Measurements from ENCODE around the gene ARHGEF16. TPM values are rescaled to one million over a fixed set of nuclear protein-coding genes. Genes with fewer than 3 reads are reported as not detected.
A peak's percentile ranks its signal among the peaks of the same experiment; 100 is the strongest.

The ARHGEF16 gene
- total RNA-seq, 1 donor from 2014 or later = 12.2 TPM

DNA sequence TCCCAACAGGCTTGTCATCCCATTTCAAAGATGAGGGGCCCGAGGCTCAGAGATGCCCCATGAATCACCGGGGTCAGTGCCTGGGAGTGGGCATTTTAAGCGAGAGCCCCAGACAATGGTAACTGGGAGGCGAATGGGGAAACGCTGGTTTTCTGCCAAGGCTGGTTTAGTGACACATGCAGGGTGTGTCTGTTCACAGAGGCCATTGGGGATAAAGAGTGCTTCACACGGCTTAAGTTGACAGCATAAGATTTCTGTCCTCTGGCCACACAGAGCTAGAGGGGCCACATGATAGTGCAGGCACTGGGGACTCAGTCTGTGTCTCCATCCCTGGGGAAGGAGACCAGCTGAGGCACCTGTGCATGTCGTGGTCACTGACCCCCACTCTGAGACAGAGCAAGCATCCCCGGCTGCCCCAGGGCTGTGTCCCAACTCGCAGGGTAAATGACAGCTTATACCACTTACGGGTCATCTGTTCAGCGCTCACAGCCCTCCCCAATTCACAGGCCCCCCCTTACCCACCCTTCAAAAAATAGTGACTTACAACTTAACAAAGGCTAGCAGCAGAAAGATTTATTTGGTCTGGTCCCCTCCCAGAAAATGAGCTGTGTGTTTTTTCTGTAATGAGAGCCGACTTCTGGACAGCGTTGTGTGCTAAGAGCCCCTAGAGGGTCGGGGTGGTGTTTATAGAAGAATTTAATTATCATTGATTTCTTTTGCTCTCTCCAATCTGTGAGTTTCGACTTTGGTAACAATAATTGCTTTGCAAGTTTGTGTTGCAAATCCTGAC, 34.9 kb upstream of the ARHGEF16 start:
- no peak for DNase-seq
- Histone ChIP-seq H3K27ac (no peak overlapping the region), H3K4me3 (no peak overlapping the region), H3K4me1 (no peaks in the 10 kb centered on the region), H3K27me3 (no peaks in the 10 kb centered on the region), H3K9me3 (peaks cover 5% of the 10 kb centered on the region), H3K36me3 (no peaks in the 10 kb centered on the region)
- intact Hi-C loops (cut with DNase I) = loop anchor here (10.0 kb wide), 1 partner anchor 345 kb away; no protein-coding TSS in a partner anchor
- TF ChIP-seq, protein P1, sequence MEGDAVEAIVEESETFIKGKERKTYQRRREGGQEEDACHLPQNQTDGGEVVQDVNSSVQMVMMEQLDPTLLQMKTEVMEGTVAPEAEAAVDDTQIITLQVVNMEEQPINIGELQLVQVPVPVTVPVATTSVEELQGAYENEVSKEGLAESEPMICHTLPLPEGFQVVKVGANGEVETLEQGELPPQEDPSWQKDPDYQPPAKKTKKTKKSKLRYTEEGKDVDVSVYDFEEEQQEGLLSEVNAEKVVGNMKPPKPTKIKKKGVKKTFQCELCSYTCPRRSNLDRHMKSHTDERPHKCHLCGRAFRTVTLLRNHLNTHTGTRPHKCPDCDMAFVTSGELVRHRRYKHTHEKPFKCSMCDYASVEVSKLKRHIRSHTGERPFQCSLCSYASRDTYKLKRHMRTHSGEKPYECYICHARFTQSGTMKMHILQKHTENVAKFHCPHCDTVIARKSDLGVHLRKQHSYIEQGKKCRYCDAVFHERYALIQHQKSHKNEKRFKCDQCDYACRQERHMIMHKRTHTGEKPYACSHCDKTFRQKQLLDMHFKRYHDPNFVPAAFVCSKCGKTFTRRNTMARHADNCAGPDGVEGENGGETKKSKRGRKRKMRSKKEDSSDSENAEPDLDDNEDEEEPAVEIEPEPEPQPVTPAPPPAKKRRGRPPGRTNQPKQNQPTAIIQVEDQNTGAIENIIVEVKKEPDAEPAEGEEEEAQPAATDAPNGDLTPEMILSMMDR (IDR thresholded peaks at IDR 0.05) = no peak
- ATAC-seq = no peak

- DNase-seq (no peak), ATAC-seq (no peak)
- peaks cover 5% of the 10 kb centered on the region for H3K9me3 ChIP-seq
- no peak overlapping the region for H3K4me3 ChIP-seq
- H3K27ac ChIP-seq = no peak overlapping the region
- intact Hi-C loops (cut with DNase I) = no loop called here
- TF ChIP-seq, protein P1 (IDR thresholded peaks at IDR 0.05) = no peak
- H3K36me3 ChIP-seq = no peaks in the 10 kb centered on the region
- H3K27me3 ChIP-seq = peaks cover 1% of the 10 kb centered on the region
- no peaks in the 10 kb centered on the region for H3K4me1 ChIP-seq
Measured at GRCh38 chr1:3420218-3420951, 34.1 kb upstream of the ARHGEF16 start.

DNA sequence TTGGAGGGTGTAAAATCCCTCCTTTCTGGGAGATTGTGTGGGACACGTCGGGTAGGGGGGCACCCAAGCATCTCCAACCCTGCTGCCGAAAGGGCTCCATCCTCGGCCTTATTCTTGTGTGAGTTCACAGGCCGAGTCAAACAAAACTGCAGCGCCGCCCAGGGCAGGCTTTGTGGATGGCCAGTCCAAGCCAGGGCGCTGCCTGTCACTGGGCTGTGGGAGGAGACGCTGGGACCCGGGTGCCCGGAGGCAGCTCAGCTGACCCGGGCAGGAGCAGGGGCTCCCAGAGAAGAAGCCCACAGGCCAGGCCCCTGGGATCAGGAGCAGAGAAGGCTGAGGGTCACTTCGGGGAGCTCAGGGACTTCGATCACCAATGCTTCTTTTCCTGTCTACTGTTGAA, 31.8 kb upstream of the ARHGEF16 start:
- no peak for ATAC-seq
- peaks cover 4% of the 10 kb centered on the region for H3K27me3 ChIP-seq
- TF ChIP-seq, protein P1 (IDR thresholded peaks at IDR 0.05) = no peak
- H3K27ac ChIP-seq = no peak overlapping the region
- H3K36me3 ChIP-seq = no peaks in the 10 kb centered on the region
- no peak overlapping the region for H3K4me3 ChIP-seq
- H3K9me3 ChIP-seq = no peaks in the 10 kb centered on the region
- H3K4me1 ChIP-seq = no peaks in the 10 kb centered on the region
- intact Hi-C loops (cut with DNase I) = no loop called here
- DNase-seq = no peak

GRCh38 chr1:3423245-3423829, 31.1 kb upstream of the ARHGEF16 start:
- ATAC-seq = peak; percentile 87
- no peaks in the 10 kb centered on the region for H3K36me3 ChIP-seq
- peak; percentile 86 for DNase-seq
- intact Hi-C loops (cut with DNase I) = no loop called here
- peaks cover 4% of the 10 kb centered on the region for H3K27me3 ChIP-seq
- H3K4me3 ChIP-seq = no peak overlapping the region
- H3K4me1 ChIP-seq = no peaks in the 10 kb centered on the region
- TF ChIP-seq, protein P1 (IDR thresholded peaks at IDR 0.05) = no peak
- H3K9me3 ChIP-seq = no peaks in the 10 kb centered on the region
- H3K27ac ChIP-seq = no peak overlapping the region

GRCh38 chr1:3423896-3424611, 30.4 kb upstream of the ARHGEF16 start:
- no peak overlapping the region for H3K27ac ChIP-seq
- H3K9me3 ChIP-seq = no peaks in the 10 kb centered on the region
- DNase-seq (no peak), ATAC-seq (no peak)
- no peaks in the 10 kb centered on the region for H3K4me1 ChIP-seq
- H3K27me3 ChIP-seq = peaks cover 4% of the 10 kb centered on the region
- H3K4me3 ChIP-seq = no peak overlapping the region
- no peaks in the 10 kb centered on the region for H3K36me3 ChIP-seq
- intact Hi-C loops (cut with DNase I) = no loop called here
- TF ChIP-seq, protein P1 (IDR thresholded peaks at IDR 0.05) = no peak

Data from upper lobe of right lung (tissue), 1 donor.